ENCODE measurements around the gene VASP. TPM values are rescaled to one million over a fixed set of nuclear protein-coding genes. Genes with fewer than 3 reads are reported as not detected.

VASP gene
- total and polyA plus RNA-seq, 2 donors (not counting 3 experiments of a cell fraction or from before 2014, with no cell fraction given), result 94.3 to 154 TPM

GRCh38 chr19:45508417-45508860, 1.2 kb downstream of the VASP start:
- H3K4me1 ChIP-seq (ENCODE audit: control insufficient read depth, extremely low read depth, insufficient read depth, low read length), result peaks cover 26% of the 10 kb centered on the region
- TF ChIP-seq POLR2AphosphoS5 (IDR thresholded peaks at IDR 0.05; ENCODE audit: insufficient read depth, low read depth, low read length) (peak; percentile 9), POLR2A (IDR thresholded peaks at IDR 0.05; ENCODE audit: low read depth, low read length) (peak; percentile 45), GATA2 (IDR thresholded peaks at IDR 0.05; ENCODE audit: insufficient read depth, insufficient read length, low read depth, low read length) (no peak), EZH2 (IDR thresholded peaks at IDR 0.05; ENCODE audit: borderline replicate concordance, low read depth, low read length, severe bottlenecking) (no peak)
- dilution Hi-C loops (cut with MboI; ENCODE audit: extremely low pct_ligation_motif_present, low sequenced_read_pairs) (no loop called here), intact Hi-C loops (cut with micrococcal nuclease) (loop anchor here (2.0 kb wide), 1 partner anchor 14 kb away; no protein-coding TSS in a partner anchor)
- ChIA-PET POLR2A (no interaction called here), CTCF (interaction anchor here (0.9 to 1.7 kb wide), 7 partner anchors 9 to 134 kb away, joined by 3 to 6 read pairs (median 3); no protein-coding TSS in a partner anchor)
- H3K36me3 ChIP-seq (ENCODE audit: control insufficient read depth in 2 of 2, extremely low read depth in 1 of 2, insufficient read depth in 2 of 2, low read length in 2 of 2), result peaks cover 0 to 3% of the 10 kb centered on the region in 2 experiments
- H3K4me3 ChIP-seq (replicated peaks in 1 of 3; ENCODE audit: insufficient read depth in 1 of 3, low read depth in 1 of 3, low read length in 3 of 3), result peak overlapping the region; percentile 92 to 100 (median 96)
- peak overlapping the region; percentile 69 for H3K27ac ChIP-seq (ENCODE audit: insufficient read depth, low read depth, low read length)
- BruUV-seq (replicated peaks), result no TSS peak
- peak overlapping the region; percentile 87 for H3K9ac ChIP-seq (replicated peaks; ENCODE audit: extremely low read depth, insufficient read depth, low read length)
- H3K79me2 ChIP-seq (ENCODE audit: control insufficient read depth, insufficient read depth, low read length), result peaks cover 63% of the 10 kb centered on the region
- DNase-seq (ENCODE audit: low read depth, low spot score) (no peak), FAIRE-seq (peak; percentile 40)
- H2AFZ ChIP-seq (ENCODE audit: low read depth, low read length), result no peak overlapping the region
- H3K27me3 ChIP-seq (ENCODE audit: control insufficient read depth in 2 of 2, insufficient read depth in 2 of 2, low read length in 2 of 2), result no peaks in the 10 kb centered on the region
- H3K9me1 ChIP-seq (replicated peaks; ENCODE audit: control insufficient read depth, extremely low read depth, insufficient read depth, low read length), result no peaks in the 10 kb centered on the region
- no peaks in the 10 kb centered on the region for H3K9me3 ChIP-seq (replicated peaks; ENCODE audit: control insufficient read depth, insufficient read depth, low read length)
- no peaks in the 10 kb centered on the region for H4K20me1 ChIP-seq (replicated peaks; ENCODE audit: control insufficient read depth, extremely low read depth, insufficient read depth, low read length)
- peak overlapping the region; percentile 94 for H3K4me2 ChIP-seq (ENCODE audit: insufficient read depth, low read length)

DNA sequence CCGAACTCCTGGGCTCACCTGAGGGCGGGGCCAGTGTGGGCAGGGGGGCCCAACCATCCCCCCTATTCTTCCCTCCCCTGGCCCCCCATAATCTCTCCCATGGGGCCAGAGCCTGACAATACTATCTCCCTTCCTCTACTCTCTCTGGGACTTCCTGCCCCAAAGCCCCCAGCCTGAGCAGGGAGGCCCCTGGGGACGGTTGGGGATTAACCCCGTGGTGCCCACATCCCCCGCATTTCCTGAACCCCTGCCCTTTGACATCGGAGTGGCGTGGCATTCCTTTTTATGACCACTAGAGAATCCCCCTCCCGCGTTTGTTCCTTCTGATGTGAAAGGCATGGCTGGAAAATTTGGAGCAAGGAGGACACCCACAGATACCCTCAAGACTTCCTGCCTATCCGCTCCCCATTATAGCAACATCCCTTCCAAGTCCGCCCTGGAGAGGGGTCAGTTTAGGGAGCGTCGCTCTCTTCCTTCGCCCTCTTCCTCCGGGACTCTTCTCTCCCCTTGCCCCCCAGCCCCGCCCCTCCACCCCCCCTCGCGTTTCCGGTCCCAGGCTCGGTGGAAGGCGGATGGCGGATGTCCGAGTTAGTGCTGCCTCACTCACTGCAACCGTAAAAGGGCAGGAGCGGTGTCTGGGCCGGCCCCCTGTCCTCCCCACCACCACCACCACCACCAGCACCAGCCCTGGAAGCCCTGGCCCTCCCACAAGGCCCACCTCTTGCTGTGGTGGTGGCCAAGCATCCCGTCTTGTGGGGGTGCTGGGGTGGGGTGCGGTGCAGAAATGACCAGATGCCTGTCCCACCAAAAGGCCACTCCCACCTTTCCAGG, 1.8 kb downstream of the VASP start:
- H2AFZ ChIP-seq (ENCODE audit: low read depth, low read length), result no peak overlapping the region
- ChIA-PET CTCF (interaction anchor here (1.0 to 2.0 kb wide), 6 partner anchors 13 to 107 kb away, joined by 3 to 6 read pairs (median 4); no protein-coding TSS in a partner anchor), POLR2A (no interaction called here)
- dilution Hi-C loops (cut with MboI; ENCODE audit: extremely low pct_ligation_motif_present, low sequenced_read_pairs), result no loop called here
- H4K20me1 ChIP-seq (replicated peaks; ENCODE audit: control insufficient read depth, extremely low read depth, insufficient read depth, low read length), result no peaks in the 10 kb centered on the region
- TF ChIP-seq POLR2A (IDR thresholded peaks at IDR 0.05; ENCODE audit: low read depth, low read length) (peak; percentile 15), FOS (IDR thresholded peaks at IDR 0.05; ENCODE audit: borderline replicate concordance, insufficient read depth, low read length) (no peak), POLR2AphosphoS5 (IDR thresholded peaks at IDR 0.05; ENCODE audit: insufficient read depth, low read depth, low read length) (peak; percentile 52)
- no peaks in the 10 kb centered on the region for H3K27me3 ChIP-seq (ENCODE audit: control insufficient read depth in 2 of 2, insufficient read depth in 2 of 2, low read length in 2 of 2)
- peak overlapping the region; percentile 94 for H3K4me2 ChIP-seq (ENCODE audit: insufficient read depth, low read length)
- DNase-seq (ENCODE audit: low read depth, low spot score), result peak; percentile 49
- peak; percentile 76 for FAIRE-seq
- TSS peak; percentile 38 for BruUV-seq (replicated peaks)
- H3K79me2 ChIP-seq (ENCODE audit: control insufficient read depth, insufficient read depth, low read length), result peaks cover 70% of the 10 kb centered on the region
- peak overlapping the region; percentile 92 to 100 (median 96) for H3K4me3 ChIP-seq (replicated peaks in 1 of 3; ENCODE audit: insufficient read depth in 1 of 3, low read depth in 1 of 3, low read length in 3 of 3)
- intact Hi-C loops (cut with micrococcal nuclease), result loop anchor here (2.0 kb wide), 1 partner anchor 14 kb away; no protein-coding TSS in a partner anchor
- peak overlapping the region; percentile 48 for H3K9ac ChIP-seq (replicated peaks; ENCODE audit: extremely low read depth, insufficient read depth, low read length)
- H3K9me1 ChIP-seq (replicated peaks; ENCODE audit: control insufficient read depth, extremely low read depth, insufficient read depth, low read length), result no peaks in the 10 kb centered on the region
- peaks cover 31% of the 10 kb centered on the region for H3K4me1 ChIP-seq (ENCODE audit: control insufficient read depth, extremely low read depth, insufficient read depth, low read length)
- peaks cover 0 to 3% of the 10 kb centered on the region in 2 experiments for H3K36me3 ChIP-seq (ENCODE audit: control insufficient read depth in 2 of 2, extremely low read depth in 1 of 2, insufficient read depth in 2 of 2, low read length in 2 of 2)
- H3K27ac ChIP-seq (ENCODE audit: insufficient read depth, low read depth, low read length), result peak overlapping the region; percentile 53
- H3K9me3 ChIP-seq (replicated peaks; ENCODE audit: control insufficient read depth, insufficient read depth, low read length), result no peaks in the 10 kb centered on the region
